ENCODE data around the gene MDP1. TPM values are rescaled to one million over a fixed set of nuclear protein-coding genes. Genes with fewer than 3 reads are reported as not detected.

MDP1 gene
- polyA plus RNA-seq, 1 of the 3 experiments (the other 2 are of a cell fraction): 36.7 TPM

DNA sequence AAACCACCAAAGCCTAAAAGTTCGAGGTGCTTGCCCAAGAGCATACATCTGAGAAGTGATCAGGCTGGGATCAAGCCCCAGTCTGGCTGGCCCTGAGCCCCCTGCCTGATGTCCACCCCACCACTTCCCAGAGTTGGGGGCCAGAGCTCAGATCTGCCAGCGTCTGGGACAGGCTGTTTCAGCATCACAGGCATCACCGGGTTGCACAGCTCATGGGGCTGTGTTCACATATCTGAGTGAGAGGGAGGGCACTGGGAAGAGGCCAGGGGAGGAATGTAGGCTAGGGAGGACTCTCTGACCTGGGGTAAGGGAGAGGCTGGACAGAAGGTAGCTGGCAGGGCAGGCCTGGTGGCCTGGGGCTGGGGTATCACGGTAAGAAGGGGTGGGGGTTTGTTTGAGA lies 41.1 kb upstream of the MDP1 start:
- H3K9me3 ChIP-seq: no peaks in the 10 kb centered on the region
- no peak overlapping the region for H3K4me3 ChIP-seq (ENCODE audit: low read depth in 2 of 2, low read length in 1 of 2)
- no peak for DNase-seq
- peaks cover 5% of the 10 kb centered on the region for H3F3A ChIP-seq (replicated peaks; ENCODE audit: insufficient read depth)
- CTCF ChIA-PET: interaction anchor here (1.0 to 4.0 kb wide), 5 partner anchors 10 to 76 kb away, joined by 3 to 15 read pairs (median 5); partner anchors contain the start of genes CIDEB and TINF2
- H3K36me3 ChIP-seq (replicated peaks in 1 of 2; ENCODE audit: control insufficient read depth in 1 of 2, insufficient read depth in 2 of 2, low read length in 1 of 2): peaks cover 0 to 3% of the 10 kb centered on the region in 2 experiments
- POLR2A ChIA-PET: no interaction called here
- no peaks in the 10 kb centered on the region for H3K9me2 ChIP-seq
- H4K20me1 ChIP-seq (ENCODE audit: insufficient read depth): no peaks in the 10 kb centered on the region
- H2AFZ ChIP-seq (ENCODE audit: low read depth): no peak overlapping the region
- TF ChIP-seq, protein P1, sequence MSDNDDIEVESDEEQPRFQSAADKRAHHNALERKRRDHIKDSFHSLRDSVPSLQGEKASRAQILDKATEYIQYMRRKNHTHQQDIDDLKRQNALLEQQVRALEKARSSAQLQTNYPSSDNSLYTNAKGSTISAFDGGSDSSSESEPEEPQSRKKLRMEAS (IDR thresholded peaks at IDR 0.05; ENCODE audit: low read depth): no peak
- TF ChIP-seq FOSL2 (IDR thresholded peaks at IDR 0.05; ENCODE audit: borderline replicate concordance, low read depth) (no peak), FOXJ3 (CRISPR knock-in tag; IDR thresholded peaks at IDR 0.05) (no peak), RCOR1 (IDR thresholded peaks at IDR 0.05; ENCODE audit: low read length) (no peak), RFX5 (IDR thresholded peaks at IDR 0.05; ENCODE audit: low read length) (no peak), EP300 (IDR thresholded peaks at IDR 0.05; ENCODE audit: borderline replicate concordance in 1 of 2, low read depth in 1 of 2, low read length in 1 of 2) (no peak), CHD2 (IDR thresholded peaks at IDR 0.05; ENCODE audit: low read length, partially characterized antibody) (no peak), FOXM1 (IDR thresholded peaks at IDR 0.05; ENCODE audit: low read depth) (no peak), GABPA (IDR thresholded peaks at IDR 0.05; ENCODE audit: low read depth) (no peak), MEF2A (IDR thresholded peaks at IDR 0.05; ENCODE audit: borderline replicate concordance, low read depth) (no peak), MXI1 (IDR thresholded peaks at IDR 0.05; ENCODE audit: low read depth, low read length) (no peak)
- no peaks in the 10 kb centered on the region for H3K27me3 ChIP-seq (ENCODE audit: insufficient read depth)
- WGBS (ENCODE audit: low lambda C conversion rate): 51% methylated on average over 4 of the region's 4 CpGs
- no peak overlapping the region for H3K9ac ChIP-seq
- no peaks in the 10 kb centered on the region for H3K79me2 ChIP-seq (ENCODE audit: insufficient read depth)
- no peak overlapping the region for H3K4me2 ChIP-seq
- peaks cover 0 to 3% of the 10 kb centered on the region in 2 experiments; a peak in 1 of 4 replicates for H3K4me1 ChIP-seq (ENCODE audit: control insufficient read depth in 1 of 2, insufficient read depth in 2 of 2, low read depth in 1 of 2, low read length in 1 of 2)
- no peak overlapping the region for H3K27ac ChIP-seq (ENCODE audit: low read depth in 2 of 2, low read length in 1 of 2)

DNA sequence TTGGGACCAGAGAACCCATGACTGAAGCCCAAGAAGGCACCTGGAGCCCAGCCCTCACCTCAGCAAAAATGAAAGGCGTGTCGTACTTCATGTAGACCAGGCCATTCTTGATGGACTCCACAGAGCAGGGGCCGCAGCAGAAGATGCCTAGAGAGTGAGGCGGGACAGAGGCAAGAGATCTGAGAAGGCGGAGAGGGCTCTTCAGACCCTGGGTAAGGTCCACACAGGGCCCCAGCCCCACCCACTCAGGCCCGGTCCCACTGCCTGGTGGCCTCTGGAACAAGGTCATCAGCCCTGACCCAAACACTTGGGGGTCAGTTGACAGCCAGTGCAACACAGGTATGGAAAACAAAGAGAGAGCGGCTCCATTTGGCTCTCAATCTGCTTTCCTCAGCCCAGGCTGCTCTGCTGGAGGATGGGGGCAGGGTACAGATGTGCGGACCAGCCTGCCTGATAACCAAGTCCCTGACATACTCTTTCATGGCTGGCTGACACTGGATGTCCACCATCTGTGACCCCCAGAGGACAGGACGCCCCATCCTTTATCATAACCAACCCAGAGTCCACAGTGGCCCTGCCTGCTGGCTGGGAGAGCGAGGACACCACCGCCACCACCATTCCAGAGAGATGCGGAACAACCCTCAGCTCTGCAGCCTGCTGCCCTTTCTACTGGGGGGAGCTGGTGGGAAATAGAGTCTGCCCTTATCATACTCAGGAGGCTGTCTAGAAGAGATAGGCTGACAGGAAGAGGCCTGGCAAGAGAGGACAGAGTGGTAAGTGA lies 40.3 kb upstream of the MDP1 start:
- 96% methylated on average over 8 of the region's 12 CpGs for WGBS (ENCODE audit: low lambda C conversion rate)
- POLR2A ChIA-PET: no interaction called here

More for the DNA sequence above, 40.3 kb upstream of the MDP1 start:
- CTCF ChIA-PET: interaction anchor here (1.0 to 4.0 kb wide), 5 partner anchors 10 to 52 kb away, joined by 3 to 15 read pairs (median 5); partner anchors contain the start of genes CIDEB and TINF2
- TF ChIP-seq NFIC (IDR thresholded peaks at IDR 0.05; ENCODE audit: borderline replicate concordance) (no peak), RAD21 (IDR thresholded peaks at IDR 0.05; ENCODE audit: low read length) (no peak), SIN3A (IDR thresholded peaks at IDR 0.05; ENCODE audit: borderline replicate concordance, low read depth, low read length) (no peak), FOXM1 (IDR thresholded peaks at IDR 0.05; ENCODE audit: low read depth) (no peak), TCF12 (IDR thresholded peaks at IDR 0.05) (no peak), GABPA (IDR thresholded peaks at IDR 0.05; ENCODE audit: low read depth) (no peak), MXI1 (IDR thresholded peaks at IDR 0.05; ENCODE audit: low read depth, low read length) (no peak), ELF1 (IDR thresholded peaks at IDR 0.05) (no peak), JUND (IDR thresholded peaks at IDR 0.05) (no peak)
- TF ChIP-seq, protein P2, sequence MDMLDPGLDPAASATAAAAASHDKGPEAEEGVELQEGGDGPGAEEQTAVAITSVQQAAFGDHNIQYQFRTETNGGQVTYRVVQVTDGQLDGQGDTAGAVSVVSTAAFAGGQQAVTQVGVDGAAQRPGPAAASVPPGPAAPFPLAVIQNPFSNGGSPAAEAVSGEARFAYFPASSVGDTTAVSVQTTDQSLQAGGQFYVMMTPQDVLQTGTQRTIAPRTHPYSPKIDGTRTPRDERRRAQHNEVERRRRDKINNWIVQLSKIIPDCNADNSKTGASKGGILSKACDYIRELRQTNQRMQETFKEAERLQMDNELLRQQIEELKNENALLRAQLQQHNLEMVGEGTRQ (IDR thresholded peaks at IDR 0.05; ENCODE audit: borderline replicate concordance, low read depth, low read length): no peak
- TF ChIP-seq, protein P3, sequence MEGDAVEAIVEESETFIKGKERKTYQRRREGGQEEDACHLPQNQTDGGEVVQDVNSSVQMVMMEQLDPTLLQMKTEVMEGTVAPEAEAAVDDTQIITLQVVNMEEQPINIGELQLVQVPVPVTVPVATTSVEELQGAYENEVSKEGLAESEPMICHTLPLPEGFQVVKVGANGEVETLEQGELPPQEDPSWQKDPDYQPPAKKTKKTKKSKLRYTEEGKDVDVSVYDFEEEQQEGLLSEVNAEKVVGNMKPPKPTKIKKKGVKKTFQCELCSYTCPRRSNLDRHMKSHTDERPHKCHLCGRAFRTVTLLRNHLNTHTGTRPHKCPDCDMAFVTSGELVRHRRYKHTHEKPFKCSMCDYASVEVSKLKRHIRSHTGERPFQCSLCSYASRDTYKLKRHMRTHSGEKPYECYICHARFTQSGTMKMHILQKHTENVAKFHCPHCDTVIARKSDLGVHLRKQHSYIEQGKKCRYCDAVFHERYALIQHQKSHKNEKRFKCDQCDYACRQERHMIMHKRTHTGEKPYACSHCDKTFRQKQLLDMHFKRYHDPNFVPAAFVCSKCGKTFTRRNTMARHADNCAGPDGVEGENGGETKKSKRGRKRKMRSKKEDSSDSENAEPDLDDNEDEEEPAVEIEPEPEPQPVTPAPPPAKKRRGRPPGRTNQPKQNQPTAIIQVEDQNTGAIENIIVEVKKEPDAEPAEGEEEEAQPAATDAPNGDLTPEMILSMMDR (IDR thresholded peaks at IDR 0.05): no peak
- H4K20me1 ChIP-seq (ENCODE audit: insufficient read depth): no peaks in the 10 kb centered on the region
- H3K9me2 ChIP-seq: no peaks in the 10 kb centered on the region
- H3K79me2 ChIP-seq (ENCODE audit: insufficient read depth): no peaks in the 10 kb centered on the region
- H3K9ac ChIP-seq: no peak overlapping the region
- H3K4me3 ChIP-seq (ENCODE audit: low read depth in 2 of 2, low read length in 1 of 2): no peak overlapping the region
- no peak for DNase-seq
- H3K4me1 ChIP-seq (ENCODE audit: control insufficient read depth in 1 of 2, insufficient read depth in 2 of 2, low read depth in 1 of 2, low read length in 1 of 2): peaks cover 0 to 3% of the 10 kb centered on the region in 2 experiments; a peak in 1 of 4 replicates
- no peak overlapping the region for H3K27ac ChIP-seq (ENCODE audit: low read depth in 2 of 2, low read length in 1 of 2)
- no peak overlapping the region for H3K4me2 ChIP-seq
- no peaks in the 10 kb centered on the region for H3K27me3 ChIP-seq (ENCODE audit: insufficient read depth)
- H3F3A ChIP-seq (replicated peaks; ENCODE audit: insufficient read depth): peaks cover 5% of the 10 kb centered on the region
- H3K36me3 ChIP-seq (replicated peaks in 1 of 2; ENCODE audit: control insufficient read depth in 1 of 2, insufficient read depth in 2 of 2, low read length in 1 of 2): peaks cover 0 to 3% of the 10 kb centered on the region in 2 experiments
- no peaks in the 10 kb centered on the region for H3K9me3 ChIP-seq
- no peak overlapping the region for H2AFZ ChIP-seq (ENCODE audit: low read depth)

Data from SK-N-SH (cell line).